NCI-H1105 (cell line): Measurements from ENCODE around the gene MLYCD.

Experiments
- DNase-seq: peaks from one replicate; lab custom pipeline; 2025; lab: John Stamatoyannopoulos, UW

MLYCD gene

DNA sequence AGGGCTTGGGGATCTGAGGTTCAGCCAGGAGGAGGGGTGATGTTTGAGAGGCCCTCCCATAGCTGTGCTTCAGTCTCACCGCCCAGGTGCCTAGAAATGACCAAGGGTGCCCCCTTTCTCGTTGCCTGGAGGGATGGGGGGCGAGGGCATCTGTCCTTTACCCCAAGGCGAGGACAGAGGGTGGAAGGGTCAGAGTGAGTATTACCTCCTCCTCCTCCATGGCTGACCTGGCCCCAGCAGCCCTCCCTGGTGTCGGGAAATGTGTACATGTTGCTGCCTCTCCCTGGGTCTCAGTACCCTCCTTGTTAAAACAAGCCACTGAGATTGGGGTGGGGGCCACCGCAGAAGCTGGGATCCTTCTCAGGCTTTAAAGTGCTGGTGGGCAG is 71.5 kb downstream of the MLYCD start:
- no peak for DNase-seq

DNA sequence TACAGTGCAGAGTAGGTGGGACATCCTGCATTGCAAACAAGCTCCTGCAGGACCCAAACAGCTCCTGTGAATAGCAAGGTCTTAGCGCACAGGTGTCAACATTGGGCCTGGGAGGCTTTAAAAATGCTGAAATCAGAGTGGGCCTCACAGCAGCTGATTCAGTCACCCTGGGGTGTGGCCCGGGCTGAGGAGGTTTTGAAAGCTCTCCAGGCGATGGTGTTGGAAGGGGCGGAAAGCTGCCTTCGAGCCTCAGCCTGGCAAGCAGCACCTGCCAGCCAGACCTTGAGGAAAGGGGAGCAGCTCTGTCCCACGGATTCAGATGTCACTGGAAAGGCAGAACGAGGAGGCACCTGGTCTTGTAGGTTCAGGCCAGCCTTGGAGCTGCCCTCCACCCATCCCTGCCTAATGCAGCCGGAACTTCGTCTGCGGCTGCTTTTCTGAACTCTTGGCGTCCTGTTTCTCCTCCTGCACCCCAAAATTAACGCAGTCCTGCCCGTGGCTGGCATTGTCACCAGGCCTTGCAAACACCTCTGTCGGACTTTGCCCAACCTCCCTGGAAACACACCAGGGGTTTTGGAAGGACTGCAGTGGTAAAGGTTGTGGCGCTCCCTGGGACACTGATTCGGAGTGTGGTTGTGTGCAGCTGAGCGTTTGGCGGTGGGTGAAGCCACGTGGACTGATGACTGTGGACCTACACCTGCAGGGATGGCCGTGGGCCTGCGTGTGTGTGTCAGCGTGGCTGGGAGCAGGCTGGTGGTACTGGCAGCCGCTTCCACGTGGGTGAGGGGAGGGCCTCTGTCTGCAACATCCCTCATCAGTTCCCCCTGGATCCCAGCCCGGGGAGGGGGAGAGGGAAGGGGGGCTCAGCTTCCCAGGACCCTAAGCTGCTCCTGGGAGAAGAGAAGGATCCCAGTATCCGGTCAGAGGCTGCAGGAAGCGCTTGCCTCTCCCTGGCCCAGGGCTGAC is 72.5 kb downstream of the MLYCD start:
- DNase-seq: no peak

DNA sequence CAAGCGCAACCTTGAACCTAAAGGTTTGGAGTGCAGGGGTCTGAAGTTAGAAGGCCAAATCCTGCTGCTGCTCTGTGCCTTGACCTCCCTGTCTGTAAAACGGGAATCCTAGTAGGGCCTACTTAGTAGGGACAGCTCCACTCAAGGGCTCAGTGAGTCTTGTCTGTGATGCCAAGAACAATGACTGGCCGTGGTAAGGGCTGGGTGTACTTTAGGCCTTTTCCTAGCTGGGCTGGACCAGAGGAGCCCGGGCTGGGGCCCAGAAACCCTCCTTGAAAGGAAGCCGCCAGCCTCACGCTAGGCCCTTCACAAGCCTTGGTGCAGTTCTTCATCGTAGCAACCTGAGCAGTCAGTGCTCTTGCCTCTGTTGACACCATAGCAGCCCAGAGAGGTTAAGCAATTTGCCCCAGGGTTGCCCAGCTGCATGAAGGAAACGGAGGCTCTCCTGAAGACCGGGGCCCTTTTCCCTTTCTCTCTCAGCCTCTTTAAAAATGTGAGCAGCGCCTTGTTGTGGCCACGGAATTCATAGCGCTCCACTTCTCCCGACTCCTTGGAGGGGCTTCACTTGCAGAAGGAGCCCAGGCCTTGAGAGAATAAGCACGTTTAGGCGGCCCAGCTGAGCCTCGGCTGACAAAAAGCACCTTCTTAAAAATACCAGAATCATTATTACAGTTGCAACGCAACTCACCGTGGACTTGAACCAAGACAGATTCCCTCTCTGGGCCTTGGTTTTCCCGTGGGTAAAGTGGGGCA is 73.5 kb downstream of the MLYCD start:
- DNase-seq: no peak

DNA sequence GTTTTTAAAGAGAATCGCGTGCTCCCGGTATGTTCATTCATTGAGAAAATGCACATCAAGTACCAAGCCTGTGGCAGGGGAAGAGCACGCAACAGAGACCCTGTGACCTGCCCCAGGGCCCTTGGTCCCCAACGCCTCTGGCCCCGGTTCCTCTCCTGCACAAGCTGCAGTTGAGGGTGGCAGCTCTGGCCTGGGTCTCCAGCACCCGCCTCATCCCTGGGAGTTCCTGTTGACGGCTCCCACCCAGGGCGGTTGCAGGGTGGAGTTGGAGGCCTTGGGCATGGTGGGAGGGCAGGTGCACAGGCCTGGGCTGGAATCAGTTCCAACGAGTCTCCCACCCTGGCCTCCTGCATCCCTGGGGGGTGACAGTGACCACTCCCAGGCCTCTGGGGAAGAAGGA is 74.2 kb downstream of the MLYCD start:
- no peak for DNase-seq

DNA sequence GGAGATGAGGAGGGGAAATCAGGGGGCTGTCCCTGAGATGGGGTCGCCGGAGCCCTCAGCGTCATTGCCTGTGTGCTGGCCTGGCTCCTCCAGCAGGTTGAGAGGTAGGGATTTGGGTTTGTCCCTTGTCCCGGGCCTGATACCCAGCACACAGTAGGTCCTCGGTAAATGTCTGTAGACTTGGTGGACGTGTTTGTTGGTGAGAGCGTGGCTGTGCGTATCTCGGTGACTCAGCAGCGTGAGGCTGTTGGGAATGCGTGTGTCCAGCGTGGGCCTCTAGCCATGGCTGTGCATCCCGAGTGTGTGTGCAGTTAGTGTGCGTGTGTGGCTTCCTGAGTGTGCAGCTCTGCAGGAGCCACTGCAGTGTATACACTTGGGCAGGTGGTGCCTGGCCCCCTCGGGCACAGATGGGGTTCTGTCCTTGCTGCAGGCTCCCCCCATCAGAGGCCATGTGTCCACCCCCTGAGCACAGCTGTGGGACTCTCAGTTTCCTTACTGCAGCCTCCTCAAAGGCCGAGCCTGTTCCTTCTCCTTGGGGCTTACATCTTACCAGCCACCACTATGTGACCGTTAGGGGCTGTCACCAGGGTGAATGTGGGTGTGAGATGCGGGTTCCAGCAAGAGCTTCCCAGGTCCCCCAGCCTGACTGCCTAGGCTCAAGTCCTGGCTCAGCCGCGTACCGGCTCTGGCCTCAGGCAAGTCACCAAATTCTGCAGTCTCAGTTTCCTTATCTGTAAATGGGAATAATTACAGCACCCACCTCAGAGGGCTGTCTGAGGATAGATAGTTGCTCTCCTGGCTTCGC is 74.9 kb downstream of the MLYCD start:
- no peak for DNase-seq

DNA sequence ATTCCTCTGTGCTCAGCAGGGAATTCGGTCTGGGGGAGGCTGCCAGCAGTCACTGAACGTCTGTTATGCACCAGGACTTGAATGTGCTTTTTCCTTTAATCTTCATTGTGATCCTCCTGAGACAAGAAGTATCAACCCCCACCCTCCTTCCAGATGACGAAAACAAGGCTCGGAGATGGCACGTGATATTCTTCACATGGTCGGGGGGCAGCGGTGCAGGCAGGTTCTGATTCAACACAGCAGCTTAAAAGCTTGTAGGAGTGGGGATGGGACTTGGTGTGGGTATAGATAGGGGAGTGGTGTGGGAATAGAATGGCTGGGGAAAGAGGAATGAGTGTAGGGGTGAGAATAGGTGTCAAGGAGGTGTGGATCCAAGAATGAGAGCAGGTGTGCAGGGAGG is 75.6 kb downstream of the MLYCD start:
- DNase-seq: no peak

DNA sequence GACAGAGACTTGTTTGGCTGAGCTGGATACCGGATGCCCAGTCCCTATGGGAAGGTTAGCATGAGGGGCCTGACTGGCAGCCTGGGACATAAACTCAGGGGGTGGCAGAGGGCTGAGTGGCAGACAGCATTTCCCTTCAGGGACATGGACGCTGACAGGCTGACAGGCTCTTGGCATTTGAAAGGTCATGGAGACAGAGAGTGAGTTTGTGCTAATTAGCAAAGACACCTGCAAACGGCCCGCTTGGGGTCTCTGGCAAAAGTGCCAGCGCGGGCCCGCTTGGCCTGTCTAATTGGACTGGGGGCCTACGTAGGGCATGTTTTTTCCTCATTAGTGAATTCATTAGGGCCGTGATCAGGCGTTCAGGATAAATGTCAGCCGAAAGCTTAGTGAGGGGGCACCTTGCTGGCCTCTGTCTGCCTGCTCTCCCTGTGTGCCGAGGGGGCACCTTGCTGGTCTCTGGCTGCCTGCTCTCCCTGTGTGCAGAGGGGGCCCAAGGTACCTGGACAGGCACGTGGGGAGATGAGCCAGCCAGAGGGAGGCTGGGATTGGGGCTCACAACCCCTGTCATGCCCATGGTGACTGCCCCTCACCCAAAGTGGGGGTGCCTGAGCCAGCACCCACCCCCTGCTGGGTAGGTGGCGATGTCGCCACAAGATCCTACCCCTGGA is 76.8 kb downstream of the MLYCD start:
- no peak for DNase-seq
